HG03457 (cell line): ENCODE data around the gene HOXC12.

Experiments
- ATAC-seq: cut with Tn5 transposase; IDR thresholded peaks from one replicate; pipeline ENCODE4 v1.9.1; 2021; ENCODE audit warnings: moderate number of reproducible peaks; ENCODE audit not compliant: unreplicated experiment

HOXC12 gene

GRCh38 chr12:53954694-53955035, at the start of gene HOXC12:
Gene HOXC12 (plus strand): TSS chr12:53954903. CDS start chr12:53954930, 27 bp downstream.
- no peak for ATAC-seq

DNA sequence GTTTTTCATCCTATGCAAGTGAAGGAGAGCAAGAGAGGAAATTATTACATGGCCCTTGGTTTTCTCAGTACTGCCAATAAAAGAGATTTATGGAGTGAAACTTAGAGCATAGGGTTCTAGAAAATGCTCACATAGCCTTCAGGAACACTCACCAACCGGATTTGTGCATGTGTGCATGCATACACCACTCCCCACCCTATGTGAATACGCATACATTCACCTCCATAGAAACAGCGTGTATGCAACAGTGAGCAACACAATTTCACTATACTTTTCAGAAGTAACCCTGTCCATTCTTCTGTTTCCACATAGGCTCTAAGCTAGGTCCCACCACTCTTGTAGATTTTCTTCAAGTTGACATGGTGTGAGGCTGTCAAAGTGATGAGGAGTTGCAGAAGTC, 47.6 kb upstream of the HOXC12 start:
- no peak for ATAC-seq

DNA sequence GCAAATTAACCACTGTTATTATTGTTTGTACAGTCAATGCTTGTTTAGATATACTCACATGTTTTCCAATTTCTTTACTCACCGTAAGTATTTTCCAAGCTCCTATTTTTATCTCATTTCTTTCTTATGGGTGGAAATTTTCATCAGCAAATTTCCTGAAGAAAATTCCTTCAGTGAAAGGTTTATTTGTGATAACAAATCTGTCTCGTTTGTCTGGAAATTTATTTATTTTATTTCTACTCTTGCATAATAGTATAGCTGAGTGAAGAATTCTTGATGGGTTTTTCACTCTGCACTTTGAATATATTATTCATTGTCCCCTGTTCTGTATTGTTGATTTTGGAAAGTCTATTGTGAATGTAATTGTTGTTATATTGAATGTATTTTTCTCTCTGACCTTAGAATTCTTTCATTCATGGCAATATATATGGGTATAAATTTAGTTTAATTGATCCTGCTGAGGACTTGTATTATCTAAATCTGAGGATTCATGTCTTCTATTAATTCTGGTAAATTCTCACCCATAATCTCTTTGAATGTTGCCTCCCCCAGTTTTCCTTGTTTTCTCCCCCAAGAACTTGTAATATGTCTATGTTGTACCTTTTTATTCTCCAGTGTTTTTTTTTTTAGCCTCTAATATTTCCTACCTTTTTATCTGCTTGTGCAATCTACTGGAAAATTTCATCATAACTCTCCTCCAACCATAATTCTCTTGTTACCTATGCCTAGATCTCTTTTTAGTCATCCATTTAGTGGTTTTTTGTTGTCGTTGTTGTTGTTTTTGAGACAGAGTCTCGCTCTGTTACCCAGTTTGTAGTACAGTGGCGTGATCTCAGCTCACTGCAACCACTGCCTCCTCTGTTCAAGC, 37.7 kb upstream of the HOXC12 start:
- no peak for ATAC-seq

- ATAC-seq = no peak
These were observed 29.9 kb upstream of the HOXC12 start for GRCh38 chr12:53924521-53925405.

DNA sequence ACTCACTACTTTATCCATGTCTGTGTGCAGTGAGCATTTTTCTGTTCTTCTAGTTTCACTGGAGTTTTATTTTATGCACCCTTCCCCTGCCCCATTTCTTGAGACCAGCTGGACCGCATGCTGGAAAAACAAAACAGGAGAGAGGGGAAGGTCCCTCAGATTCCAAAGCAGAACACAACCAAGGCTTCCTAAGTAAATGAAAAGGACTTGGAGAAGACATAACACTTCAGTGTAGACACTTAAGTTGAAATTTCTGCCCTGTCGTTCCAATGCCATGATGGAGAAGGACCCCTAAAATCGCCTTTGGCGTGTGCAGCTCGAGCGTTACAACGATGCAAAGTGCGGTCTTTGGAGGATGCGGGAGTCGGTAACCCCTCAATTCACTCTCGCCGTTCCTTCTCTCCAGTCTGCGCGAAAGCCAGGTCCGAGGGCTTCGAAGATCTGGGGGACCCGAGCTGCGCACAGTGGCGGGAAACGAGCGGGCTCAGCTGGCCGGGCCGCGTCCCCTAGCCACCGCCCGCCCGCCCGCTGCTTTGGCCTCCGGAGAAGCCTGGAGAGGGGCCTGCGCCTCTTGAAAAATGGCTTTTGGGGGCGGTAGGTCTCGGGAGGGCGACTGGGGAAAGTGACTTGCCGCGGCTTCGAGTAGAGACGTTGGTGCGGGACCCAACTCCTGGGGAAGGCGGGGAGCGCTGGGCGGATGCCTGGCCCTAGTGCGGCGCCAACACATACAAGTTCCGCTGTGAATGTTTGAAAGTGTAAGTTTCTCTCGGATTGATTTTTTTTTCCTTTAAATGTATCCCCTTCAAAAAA, 27.3 kb upstream of the HOXC12 start:
- ATAC-seq = no peak

DNA sequence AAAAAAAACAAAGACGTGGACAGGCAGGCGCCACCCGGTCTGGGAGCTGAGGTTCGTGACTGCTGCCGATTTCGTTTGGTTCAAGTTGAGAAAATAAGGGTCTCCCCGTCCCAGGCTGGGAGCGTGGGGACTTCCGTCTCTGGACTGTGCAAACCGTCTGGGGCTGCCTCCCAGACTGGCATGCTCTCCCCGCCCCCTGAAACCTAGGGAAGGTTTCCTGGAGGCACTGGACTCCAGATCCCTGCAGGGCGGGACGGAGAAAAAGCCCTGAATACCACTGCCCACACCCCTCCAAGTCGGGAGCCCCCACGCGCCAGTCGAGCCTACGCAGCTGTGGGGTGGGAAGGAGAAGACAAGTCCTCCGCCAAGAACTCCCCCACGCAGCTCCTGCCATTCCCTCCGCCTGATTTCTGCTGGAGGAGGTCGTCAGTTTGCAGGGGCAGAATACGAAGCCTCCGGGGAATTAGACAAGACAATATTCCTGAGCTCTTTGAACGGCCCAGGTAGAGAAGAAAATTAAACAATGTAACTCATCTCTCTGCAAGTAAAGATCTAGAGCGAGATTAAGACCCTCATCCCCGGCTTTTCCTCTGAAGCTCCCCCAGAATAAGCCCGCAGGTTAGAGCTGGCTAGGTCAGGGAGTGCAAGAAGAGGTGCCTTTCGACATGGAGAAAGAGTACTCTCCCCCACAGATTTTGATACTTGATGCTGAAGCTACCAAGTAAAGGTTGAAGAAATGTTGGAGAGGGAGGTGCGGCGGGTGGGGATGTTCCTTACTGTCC, 26.5 kb upstream of the HOXC12 start:
- no peak for ATAC-seq

GRCh38 chr12:53929527-53929926, 25.2 kb upstream of the HOXC12 start:
- no peak for ATAC-seq

DNA sequence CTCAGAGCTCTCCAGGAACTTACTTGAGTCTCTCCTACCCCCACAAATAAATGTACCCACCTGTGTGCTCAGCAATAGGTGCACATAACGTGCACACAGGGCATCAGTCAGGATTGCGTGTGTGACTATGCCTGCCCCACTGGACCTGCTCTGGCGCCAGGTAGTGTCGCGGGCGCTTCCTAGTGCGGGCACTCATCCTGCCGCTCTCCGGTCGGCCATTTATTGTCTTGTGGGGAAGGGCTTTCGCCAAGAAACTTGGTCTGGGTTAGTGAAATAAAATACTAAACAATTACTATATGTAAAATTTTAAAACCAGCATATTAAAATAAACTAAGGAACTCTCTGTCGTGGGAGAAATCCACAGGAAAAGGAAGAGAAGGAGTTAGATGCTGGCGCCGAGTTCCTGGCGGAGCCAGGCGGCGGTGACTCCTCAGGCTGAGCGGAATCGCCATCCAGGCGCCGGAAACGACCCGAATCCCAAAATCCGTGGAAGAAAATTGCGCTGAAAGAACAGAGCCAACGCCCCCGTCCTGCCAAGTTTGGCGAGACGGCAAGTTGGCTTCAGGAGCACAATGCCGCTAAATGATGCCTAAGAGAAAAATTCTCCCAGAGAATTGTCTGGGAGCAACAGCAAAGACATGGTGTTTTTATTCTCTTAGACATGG, 24.0 kb upstream of the HOXC12 start:
- no peak for ATAC-seq

DNA sequence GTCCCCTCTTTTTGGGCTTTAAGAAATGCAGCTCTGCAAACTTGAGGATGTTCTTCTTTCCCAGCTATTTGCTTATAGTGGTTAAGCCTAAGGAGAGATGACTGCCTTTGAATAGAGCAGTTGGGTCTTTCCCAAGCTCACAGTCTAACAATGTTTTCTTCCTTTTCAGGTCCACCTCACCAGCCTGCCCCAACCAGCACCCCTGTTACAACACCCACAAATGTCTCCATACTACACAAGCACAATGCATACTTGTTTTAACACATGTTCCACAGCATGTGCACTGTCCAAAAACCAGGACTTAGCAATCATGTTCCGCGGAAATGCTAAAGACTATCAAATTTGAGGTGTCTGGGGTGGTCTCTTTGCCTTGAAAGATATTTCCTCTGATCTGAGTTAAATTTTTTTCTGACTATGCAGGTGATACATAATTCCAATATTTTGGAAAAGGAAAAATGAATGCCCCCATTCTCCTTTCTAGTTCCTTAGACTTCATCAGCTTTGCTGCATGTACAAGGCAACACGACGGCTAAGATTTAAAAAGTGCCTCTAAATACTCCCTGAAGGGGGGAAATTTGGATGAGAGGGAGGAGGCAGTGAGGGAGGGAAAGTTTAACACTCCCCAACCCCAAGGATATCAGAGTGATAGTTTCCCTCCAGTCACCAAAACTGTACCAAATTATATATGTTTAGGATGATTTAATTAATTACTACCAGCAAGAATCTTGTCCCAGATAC, 22.7 kb upstream of the HOXC12 start:
- ATAC-seq = no peak

GRCh38 chr12:53932915-53933314, 21.8 kb upstream of the HOXC12 start:
- ATAC-seq = no peak

DNA sequence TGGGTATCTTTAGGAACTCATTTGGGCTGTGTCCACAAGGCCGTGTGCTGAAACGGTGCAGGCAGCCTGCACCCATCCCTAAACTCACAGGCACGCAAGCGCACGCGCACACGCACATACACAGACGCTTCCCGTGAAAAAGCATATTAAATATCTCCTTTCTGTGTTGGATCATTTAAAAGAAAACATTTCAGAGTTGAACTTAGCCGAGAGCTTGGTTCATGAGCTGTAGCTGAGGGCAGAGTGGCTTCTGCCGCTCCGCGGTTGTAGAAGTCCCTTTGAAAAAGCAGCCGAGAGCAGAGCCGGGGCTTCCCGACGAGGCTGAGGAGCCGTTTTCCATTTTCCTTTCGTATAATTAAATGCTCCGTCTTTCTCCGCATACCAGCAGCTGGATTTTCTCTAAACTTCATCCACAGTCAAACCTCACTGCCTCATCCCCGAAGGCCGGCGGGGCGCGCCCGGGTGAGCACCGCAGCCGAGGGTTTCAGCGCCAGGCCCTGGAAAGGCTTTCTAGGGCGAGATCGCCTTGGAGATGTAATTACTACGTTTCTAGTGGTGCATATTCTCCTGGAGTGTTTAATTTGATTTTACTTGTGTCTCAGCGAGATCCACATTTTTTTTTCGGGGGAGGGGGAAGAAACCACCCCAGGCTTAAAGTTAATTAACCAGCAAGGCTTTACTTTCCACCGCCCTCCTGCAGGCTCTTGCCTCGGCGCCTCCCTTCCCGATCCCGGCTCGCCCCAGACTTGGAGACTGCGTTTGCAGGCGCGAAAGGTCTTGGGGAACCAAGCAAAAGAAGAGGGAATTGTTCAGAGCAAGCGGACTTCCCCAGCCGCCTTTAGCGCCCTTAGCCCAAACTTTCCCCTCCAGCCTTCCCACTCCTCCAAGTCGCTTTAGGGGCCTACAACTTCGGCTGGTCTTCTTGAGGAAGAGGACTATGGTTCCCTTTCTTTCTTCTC, 19.0 kb upstream of the HOXC12 start:
- no peak for ATAC-seq

GRCh38 chr12:53937099-53937498, 17.6 kb upstream of the HOXC12 start:
- no peak for ATAC-seq

DNA sequence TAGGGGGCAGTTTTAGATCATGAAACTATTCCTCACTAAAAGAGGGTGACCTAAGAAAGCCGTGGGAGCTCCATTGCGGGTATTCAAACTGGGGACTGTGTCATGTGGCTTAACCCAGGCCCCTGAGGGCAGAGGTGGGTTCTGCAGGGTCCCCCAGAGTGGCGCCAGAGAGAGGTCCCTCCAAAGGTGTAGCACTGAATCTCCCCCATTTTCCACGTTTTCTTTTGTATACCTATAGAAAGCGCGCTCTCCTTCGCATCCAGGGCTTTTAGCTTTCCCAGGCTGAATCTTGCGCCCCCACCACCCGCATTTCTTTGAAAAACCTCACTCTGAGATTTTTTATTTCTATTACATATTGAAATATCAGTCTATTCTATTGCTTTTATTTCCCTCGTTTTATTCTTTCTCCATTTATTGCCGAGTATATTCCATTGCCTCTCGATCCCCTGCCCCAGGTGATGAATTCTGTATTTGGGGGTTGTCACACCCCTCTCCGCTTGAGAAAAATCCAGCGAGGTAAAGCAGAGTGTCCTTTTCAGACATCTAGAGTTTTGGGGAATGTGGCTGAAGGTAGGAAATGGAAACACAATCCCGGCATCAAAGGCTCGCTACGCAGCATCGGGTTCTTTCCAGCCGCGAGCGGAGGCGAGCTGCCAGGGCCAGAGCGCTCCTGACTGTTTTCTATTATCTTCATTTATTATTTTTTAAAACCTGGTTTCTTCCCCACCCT, 16.9 kb upstream of the HOXC12 start:
- no peak for ATAC-seq

GRCh38 chr12:53938326-53939140, 16.2 kb upstream of the HOXC12 start, which contains the start of gene HOXC13:
Gene HOXC13 (plus strand): TSS chr12:53938831. CDS start chr12:53938907, 76 bp downstream.
- no peak for ATAC-seq

GRCh38 chr12:53939141-53940108, 15.3 kb upstream of the HOXC12 start:
- no peak for ATAC-seq
